ENCODE measurements around the gene PRELP.
A peak's percentile ranks its signal among the peaks of the same experiment; 100 is the strongest.
"Not testable (repeated sequence)": the region's sequence is repeated elsewhere in the genome, so short reads cannot be mapped to it uniquely, and the experiment has no call there.

PRELP gene

DNA sequence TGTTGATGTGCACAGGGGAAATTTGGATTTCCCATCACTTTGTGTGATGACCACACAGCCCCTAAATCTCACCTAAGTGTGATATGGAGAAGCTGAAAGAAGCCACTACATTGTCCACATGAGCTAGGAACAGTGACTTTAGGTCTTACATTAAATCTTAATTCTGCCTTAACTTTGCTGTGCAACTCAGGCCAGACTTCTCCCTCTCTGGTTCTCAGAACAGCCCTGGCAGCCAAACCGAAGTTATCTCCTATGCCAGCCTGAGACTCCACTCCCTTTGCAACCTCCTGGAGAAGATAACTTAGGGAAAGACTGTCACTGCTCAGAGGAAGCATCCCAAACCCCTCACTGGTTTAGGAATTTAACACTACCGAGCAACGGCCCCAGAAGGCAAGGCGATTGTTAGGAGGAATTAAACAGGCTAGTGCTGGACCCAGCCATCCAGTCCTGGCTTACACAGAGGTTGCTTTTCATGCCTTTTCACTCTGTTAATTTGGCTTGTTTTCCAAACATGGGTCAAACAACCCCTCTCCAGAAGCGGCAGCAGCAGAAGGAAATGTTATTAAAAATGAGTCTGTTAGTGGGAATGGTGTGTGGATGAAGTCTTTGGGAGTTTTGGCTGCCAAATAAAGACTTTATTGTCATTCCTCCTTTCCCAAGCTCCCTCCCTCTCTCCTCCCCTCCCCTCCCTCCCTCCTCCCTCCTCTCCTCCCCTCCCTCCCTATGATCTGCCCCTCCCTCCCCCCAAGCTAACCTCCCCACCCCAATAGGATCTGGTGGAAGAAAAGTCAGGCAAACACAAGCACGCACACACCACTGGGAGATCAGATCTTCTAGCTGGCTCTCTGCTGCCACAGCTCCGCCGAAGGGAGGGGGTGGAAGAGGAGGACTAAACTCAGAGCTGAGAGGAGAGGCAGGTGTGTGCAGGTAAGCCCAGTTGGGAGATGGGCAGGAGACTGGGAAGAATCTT lies at the start of gene PRELP:
PRELP (plus strand) TSS at position 795 of the 970 bp plus-strand sequence. CDS start 7,379 bp downstream, outside the sequence.
- DNase-seq, result no peak

GRCh38 chr1:203426366-203426765 lies 49.2 kb upstream of the PRELP start:
- DNase-seq, result no peak

- no peak for DNase-seq
Observed at GRCh38 chr1:203426870-203427269, 48.7 kb upstream of the PRELP start.

DNA sequence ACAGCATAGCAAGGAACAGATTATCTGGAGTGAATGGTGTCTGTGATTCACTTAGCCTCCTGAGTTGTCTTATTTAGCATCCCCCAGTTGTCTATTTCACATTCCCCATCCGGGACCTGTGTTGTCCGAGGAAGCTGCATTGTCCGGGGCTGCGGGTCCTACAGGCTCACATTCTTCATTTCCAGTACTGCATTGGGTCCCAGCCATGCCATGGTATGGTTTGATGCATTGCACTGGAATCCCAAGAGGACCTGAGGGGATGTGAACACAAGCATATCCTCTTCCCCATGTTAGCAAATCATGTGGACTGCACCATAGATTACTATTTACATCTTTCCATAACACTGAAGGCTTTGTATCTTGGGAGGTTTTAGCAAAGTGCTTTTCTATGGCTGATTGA lies 48.2 kb upstream of the PRELP start:
- DNase-seq, result no peak

DNA sequence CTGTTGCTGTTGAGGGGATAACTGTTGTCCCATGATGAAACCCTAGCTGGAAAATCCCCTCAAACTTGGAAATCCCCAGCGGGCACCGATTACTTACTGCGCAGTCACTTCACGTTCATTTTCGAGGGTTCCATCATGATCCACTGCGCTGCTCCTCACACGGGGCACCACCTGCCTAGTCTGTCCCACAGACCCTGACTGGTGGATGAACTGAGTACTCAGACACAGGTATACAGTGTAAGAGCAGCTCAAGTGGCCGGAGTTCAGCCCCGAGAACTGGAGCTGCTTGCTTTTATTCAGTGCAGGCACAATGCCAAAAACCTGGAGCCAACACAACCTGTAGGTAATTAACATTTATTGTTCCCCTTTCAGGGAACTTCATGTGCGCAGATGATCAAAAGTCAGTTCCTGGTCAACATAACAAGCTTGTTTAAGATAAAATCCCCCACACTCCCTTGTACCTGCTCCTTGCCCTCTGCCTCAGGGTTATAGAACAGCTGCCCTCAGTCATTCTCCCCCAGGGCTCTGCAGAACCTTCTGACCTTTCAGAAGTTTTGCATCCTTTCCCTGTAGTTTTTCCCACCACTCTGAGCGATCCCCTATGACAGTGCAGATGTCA lies 46.5 kb upstream of the PRELP start:
- DNase-seq, result no peak

DNA sequence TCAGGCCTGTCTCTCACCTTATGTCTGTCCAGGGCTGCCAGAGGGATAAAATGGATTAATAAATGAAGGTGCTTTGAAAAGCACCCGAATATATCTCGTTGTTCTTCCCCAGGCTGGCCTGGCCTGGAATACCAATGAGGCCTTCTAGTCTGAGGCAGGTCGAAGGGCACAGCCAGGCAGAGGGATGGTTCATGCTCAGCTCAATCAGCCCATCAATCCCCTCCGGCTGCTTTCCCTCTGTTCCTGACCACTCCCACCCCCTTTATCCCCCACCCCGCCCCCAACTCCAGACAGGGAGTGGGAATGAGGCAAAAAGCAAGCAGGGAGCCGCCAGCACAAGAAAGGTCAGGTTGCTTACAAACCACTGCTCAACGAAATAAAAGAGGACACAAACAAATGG lies 40.0 kb upstream of the PRELP start:
- no peak for DNase-seq

- DNase-seq, result no peak
Observed at GRCh38 chr1:203437696-203438315, 37.8 kb upstream of the PRELP start.

GRCh38 chr1:203439131-203439730 lies 36.4 kb upstream of the PRELP start:
- DNase-seq, result no peak

DNA sequence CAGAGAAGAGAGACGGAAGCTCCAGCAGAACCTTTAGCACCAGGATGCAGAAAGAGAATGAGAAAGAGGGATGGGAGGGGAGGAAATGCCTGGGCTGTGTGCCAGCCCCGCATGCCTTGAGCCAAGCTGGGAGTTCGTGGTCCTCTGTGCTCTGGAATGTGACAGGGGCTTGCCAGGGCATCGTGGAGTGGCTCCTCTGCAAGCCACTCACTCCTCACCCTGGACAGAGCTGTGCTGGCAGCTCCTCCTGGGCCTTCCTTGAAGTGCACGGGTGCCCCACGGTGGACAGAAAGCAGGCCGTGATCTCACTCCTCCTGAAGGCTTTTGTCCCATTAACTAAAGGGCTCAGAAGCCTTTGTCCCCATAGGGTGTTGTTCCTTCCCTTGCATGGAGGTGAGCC lies 34.8 kb upstream of the PRELP start:
- DNase-seq, result no peak

DNA sequence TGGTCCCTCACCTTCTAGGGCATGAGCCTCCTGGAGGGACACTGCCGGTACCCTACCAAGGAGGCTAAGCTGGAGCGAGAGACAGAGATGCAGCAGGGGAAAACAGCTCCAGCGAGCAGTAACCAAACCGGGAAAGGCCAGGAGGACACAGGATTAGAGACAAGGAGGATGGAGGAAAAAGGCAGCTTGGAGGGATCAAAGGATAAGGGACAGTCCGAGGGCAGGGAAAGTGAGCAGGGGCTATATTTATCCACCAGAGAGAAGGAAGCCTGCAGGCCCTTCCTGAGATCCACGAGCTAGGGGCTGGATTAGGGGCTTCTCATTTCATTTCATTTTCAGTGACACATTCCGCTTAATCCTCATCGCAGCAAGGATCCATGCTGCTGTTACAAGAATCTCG lies 33.8 kb upstream of the PRELP start:
- DNase-seq, result no peak

DNA sequence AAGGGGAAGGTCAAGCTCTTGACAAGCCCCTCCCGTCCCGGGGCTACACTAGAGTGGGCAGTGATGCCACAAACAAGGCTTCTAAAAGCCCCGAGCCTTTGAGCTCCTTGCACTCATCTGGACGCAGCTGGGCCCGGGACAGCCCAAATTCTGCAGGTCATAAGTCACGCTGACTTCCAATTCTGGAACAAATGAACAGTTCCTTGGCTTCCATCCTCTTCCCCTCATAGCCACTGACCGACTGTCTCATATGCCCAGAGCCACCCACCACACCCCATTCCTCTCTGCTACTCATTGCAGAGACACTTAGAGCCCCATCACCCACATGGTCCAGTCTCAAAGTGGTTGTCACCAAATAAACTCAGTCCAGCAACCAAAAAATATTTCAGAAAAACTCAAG lies 32.8 kb upstream of the PRELP start:
- no peak for DNase-seq

DNA sequence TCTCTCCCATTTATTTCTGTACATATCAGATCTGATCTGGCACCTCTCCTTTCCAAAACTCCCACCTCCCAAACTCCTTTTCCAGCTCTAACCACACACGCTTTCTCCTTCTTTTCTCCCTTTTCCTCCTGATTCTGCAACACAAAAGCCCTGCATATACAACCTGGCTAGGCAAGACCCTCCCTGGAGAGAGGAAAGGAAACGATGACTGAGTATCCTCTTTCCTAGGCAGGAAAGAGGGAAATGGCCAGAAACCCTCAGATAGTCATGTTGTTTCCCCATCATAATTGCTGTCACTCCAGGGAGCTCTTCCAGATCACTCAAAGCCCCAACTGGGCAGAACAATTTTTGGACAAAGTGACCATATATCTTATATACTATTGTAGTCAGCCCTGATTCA lies 32.3 kb upstream of the PRELP start:
- no peak for DNase-seq

GRCh38 chr1:203444171-203444576 lies 31.4 kb upstream of the PRELP start:
- DNase-seq, result no peak

- DNase-seq, result peak; percentile 9 to 38
Observed at GRCh38 chr1:203447151-203447550, 28.5 kb upstream of the PRELP start.

DNA sequence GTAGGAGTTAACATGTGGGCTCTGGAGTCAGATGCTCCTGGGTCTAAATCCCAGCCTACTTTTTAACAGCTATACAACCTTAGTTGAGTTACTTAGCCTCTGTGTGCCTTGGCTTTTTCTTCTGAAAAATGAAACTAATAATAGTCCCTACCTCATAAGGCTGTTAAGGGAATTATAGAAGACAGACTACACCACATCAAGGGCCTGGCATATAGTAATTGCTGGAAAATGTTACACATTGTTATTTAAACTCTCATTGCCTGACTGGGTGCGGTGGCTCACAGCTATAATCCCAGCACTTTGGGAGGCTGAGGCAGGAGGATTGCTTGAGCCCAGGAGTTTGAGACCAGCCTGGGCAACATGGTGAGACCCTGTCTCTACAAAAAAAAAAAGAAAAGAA lies 28.0 kb upstream of the PRELP start:
- DNase-seq, result not testable (repeated sequence)

GRCh38 chr1:203448521-203449061 lies 27.0 kb upstream of the PRELP start:
- no peak for DNase-seq

- DNase-seq, result no peak
Observed at GRCh38 chr1:203450001-203450400, 25.6 kb upstream of the PRELP start.

DNA sequence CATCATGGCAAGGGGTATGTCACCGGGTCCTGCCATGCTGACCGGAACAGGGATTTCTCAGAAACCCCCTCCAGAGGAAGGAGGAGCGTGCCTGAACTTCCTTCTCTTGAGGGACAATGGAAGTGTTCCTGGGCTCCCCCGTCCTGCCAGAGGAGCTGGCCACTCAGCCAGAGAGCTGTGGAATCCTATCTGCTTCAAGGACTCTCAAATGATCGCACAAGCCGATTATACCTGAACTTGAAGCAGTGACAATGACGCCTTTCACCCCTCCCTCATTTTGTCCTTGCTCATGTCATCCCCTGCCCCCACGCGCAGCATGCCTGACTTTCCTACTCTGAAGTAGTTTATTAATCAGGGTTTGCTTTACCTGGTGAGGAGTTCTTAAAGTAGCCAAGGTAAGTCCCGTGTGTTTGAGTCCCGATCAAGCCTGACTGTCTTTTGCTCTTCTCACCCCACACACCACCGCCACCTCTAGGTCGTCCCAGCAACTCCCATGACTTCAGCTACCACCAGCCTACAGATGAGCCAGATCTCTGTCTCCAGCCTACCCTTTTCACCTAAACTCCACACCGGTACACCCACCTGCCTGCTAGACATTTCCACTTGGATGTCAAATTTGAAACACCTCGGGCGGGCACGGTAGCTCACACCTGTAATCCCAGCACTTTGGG lies 25.0 kb upstream of the PRELP start:
- DNase-seq, result no peak

DNA sequence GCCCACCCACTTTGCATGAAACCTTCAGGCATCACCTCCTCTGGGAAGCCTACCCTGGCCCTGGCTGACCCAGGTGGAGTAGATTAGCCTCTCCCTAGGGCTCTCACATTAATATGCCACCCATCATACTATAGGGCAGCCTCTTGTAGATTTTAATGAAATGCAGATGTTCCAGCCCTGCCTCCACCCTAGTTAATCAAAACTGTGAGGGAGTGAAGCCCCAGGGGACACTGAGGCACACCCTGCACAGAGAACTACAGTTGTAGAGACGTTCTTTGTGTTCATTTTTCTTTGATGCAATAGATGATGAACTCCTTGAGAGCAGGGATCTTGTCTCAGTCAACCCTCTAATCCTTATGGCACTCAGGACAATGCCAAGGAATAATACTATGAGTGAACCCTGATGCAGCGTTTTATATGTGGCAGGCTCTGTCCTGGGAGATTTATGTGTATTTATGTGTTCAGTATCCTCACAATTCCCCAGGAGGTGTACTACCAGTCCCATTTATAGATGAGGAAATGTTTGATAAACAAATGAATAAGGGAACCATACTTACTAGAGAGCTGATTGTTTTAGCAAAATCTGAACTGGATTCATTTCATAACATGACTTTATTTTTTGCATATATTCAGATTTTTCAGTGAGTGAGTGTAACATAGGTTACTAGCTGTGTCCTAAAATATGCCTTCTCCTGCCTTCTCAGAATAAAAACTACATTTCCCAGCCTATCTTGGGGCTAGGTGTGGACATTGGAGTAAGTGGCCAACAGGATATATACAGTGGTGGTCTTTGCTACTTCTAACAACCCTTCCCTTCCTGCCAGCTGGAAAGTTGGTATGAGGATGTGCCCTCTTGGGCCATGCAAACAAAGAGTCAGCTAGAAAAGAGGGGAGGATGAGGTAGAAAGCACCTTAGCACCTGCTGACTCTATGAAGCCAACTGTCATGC lies 23.5 kb upstream of the PRELP start:
- no peak for DNase-seq

GRCh38 chr1:203453016-203453415 lies 22.6 kb upstream of the PRELP start:
- no peak for DNase-seq

DNA sequence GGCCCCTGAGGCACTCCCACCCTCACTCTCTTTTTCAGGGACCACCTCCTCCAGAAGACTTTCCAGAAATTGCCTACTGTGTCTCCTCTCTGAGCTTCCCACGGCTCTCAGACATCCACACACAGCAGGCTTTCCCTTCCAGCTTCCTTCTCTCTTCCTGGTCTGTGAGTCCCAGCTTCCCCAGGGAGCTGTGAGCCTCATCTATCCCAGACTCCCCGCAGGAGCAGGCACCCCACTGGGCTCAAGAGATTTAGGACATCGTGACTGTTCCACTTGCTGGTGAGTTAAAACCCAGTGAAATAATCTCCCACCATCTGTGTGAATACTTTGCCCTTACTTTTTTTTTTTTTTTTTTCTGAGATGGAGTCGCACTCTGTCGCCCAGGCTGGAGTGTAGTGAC lies 22.0 kb upstream of the PRELP start:
- DNase-seq, result no peak
